Caco-2 (cell line): Measurements from ENCODE around the gene SMAD7. TPM values are rescaled to one million over a fixed set of nuclear protein-coding genes. Genes with fewer than 3 reads are reported as not detected.
A peak's percentile ranks its signal among the peaks of the same experiment; 100 is the strongest.

Experiments used
- BruUV-seq: library from RNA; stranded (reverse); fragments of 400-500 nt; replicated peaks from 2 replicates; lab custom pipeline; 2021; lab: Mats Ljungman, UMichigan
- CTCF ChIA-PET: fragments of 300-600 bp; sonication (Branson Sonifier 250); formaldehyde crosslinking; loops from one replicate; lab custom pipeline; 2022; ENCODE audit warnings: antibody characterized with exemption; lab: Charles Lee
- POLR2A ChIA-PET: fragments of 300-600 bp; sonication (Branson Sonifier 250); formaldehyde crosslinking; loops from one replicate; lab custom pipeline; 2022; ENCODE audit warnings: antibody characterized with exemption; lab: Charles Lee
- DNase-seq, 2 experiments: peaks; one replicate each; pipeline versions ENCODE4 v3.0.0 to v3.0.0-alpha.2; 2020 to 2022
- H3K27me3 ChIP-seq: replicated peaks from 2 replicates; pipeline ENCODE4 v1.6.0; 2011; ENCODE audit warnings: low read length; ENCODE audit not compliant: control insufficient read depth, insufficient read depth
- H3K36me3 ChIP-seq: 2 replicates; pipeline ENCODE4 v1.5.1; 2011; ENCODE audit warnings: low read length; ENCODE audit not compliant: control insufficient read depth, insufficient read depth
- H3K4me1 ChIP-seq: fragments of 250-450 bp; sonication (Bioruptor Pico); 2 replicates; pipeline ENCODE4 v1.5.1; 2020; ENCODE audit warnings: mild to moderate bottlenecking
- H3K4me3 ChIP-seq: 2 replicates; pipeline ENCODE4 v1.5.1; 2011; ENCODE audit warnings: low read depth, mild to moderate bottlenecking, control low read depth, low read length
- H3K9me3 ChIP-seq: fragments of 250-450 bp; sonication (Bioruptor Pico); 2 replicates; pipeline ENCODE4 v1.5.1; 2020; ENCODE audit warnings: mild to moderate bottlenecking, moderate library complexity
- H3K27ac Mint-ChIP-seq: one replicate; pipeline ENCODE4 v1.8.0; 2022; ENCODE audit warnings: mixed read lengths; ENCODE audit not compliant: unreplicated experiment
- H3K27me3 Mint-ChIP-seq: one replicate; pipeline ENCODE4 v1.8.0; 2022; ENCODE audit warnings: mixed read lengths; ENCODE audit not compliant: insufficient read depth, unreplicated experiment
- H3K36me3 Mint-ChIP-seq: one replicate; pipeline ENCODE4 v1.8.0; 2022; ENCODE audit warnings: mild to moderate bottlenecking, mixed read lengths; ENCODE audit not compliant: insufficient read depth, unreplicated experiment
- H3K4me1 Mint-ChIP-seq: one replicate; pipeline ENCODE4 v1.8.0; 2022; ENCODE audit warnings: low read depth, mixed read lengths; ENCODE audit not compliant: unreplicated experiment
- H3K4me3 Mint-ChIP-seq: one replicate; pipeline ENCODE4 v1.8.0; 2022; ENCODE audit warnings: mild to moderate bottlenecking, moderate library complexity, mixed read lengths; ENCODE audit not compliant: unreplicated experiment
- H3K9me3 Mint-ChIP-seq: one replicate; pipeline ENCODE4 v1.8.0; 2022; ENCODE audit warnings: mixed read lengths; ENCODE audit not compliant: unreplicated experiment
- intact Hi-C: fragments of 100-400 bp; cut with micrococcal nuclease; formaldehyde crosslinking; loops from one replicate; pipeline ENCODE4 v1.10.0; 2022; ENCODE audit not compliant: unreplicated experiment
- total RNA-seq: library from RNA; stranded (reverse); gene quantifications from 2 replicates; pipeline ENCODE4 v1.2.3, GENCODE V29; 2022
- TF ChIP-seq, protein P1 (sequence below), 2 experiments: fragments of 200-600 bp in 1 of 2; IDR thresholded peaks; 1 replicate in 1 of 2; 2 replicates in 1 of 2; pipeline versions ENCODE4 v1.5.1 to v1.8.0; 2011 to 2022; ENCODE audit warnings: antibody characterized with exemption in 1 of 2, control low read depth in 1 of 2, inconsistent platforms in 1 of 2, low read depth in 1 of 2, low read length in 1 of 2, mild to moderate bottlenecking in 1 of 2, moderate library complexity in 1 of 2; ENCODE audit not compliant: insufficient read depth in 1 of 2, severe bottlenecking in 1 of 2, unreplicated experiment in 1 of 2

SMAD7 gene
- total RNA-seq, 1 experiment from 2014 or later: 9.3 TPM

DNA sequence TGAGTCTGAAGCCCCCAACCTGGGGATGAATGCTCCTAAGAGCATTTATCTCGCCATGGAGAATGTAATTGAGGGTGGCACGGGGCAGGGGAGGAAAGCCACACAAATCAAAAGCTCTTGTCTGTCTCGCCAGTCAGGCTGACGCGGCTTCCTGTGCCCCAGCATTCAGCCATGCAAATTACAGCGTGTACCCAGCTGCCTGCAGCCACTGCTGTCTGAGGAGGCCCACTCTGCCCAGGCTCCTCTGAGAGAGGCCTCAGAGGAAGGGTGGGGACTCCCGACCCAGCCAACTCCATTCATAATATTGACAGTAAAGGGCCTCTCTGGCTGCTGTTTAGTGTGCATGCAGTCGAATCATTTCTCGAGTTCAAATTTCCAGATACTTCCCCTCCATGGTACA is 22.0 kb downstream of the SMAD7 start:
- POLR2A ChIA-PET: no interaction called here
- DNase-seq: no peak
- peaks cover 41% of the 10 kb centered on the region for H3K4me1 ChIP-seq
- H3K4me3 ChIP-seq: no peak overlapping the region
- H3K9me3 ChIP-seq: no peaks in the 10 kb centered on the region
- Mint-ChIP-seq H3K27me3 (no peaks in the 10 kb centered on the region), H3K9me3 (no peaks in the 10 kb centered on the region), H3K4me1 (peaks cover 33% of the 10 kb centered on the region), H3K36me3 (peaks cover 20% of the 10 kb centered on the region), H3K27ac (peak overlapping the region; percentile 94), H3K4me3 (peak overlapping the region; percentile 54)
- TF ChIP-seq, protein P1, sequence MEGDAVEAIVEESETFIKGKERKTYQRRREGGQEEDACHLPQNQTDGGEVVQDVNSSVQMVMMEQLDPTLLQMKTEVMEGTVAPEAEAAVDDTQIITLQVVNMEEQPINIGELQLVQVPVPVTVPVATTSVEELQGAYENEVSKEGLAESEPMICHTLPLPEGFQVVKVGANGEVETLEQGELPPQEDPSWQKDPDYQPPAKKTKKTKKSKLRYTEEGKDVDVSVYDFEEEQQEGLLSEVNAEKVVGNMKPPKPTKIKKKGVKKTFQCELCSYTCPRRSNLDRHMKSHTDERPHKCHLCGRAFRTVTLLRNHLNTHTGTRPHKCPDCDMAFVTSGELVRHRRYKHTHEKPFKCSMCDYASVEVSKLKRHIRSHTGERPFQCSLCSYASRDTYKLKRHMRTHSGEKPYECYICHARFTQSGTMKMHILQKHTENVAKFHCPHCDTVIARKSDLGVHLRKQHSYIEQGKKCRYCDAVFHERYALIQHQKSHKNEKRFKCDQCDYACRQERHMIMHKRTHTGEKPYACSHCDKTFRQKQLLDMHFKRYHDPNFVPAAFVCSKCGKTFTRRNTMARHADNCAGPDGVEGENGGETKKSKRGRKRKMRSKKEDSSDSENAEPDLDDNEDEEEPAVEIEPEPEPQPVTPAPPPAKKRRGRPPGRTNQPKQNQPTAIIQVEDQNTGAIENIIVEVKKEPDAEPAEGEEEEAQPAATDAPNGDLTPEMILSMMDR (IDR thresholded peaks at IDR 0.05; ENCODE audit: insufficient read depth in 1 of 2, low read depth in 1 of 2, low read length in 1 of 2, severe bottlenecking in 1 of 2, unreplicated experiment in 1 of 2): no peak
- CTCF ChIA-PET: no interaction called here
- no peaks in the 10 kb centered on the region for H3K36me3 ChIP-seq
- intact Hi-C loops: no loop called here
- no peaks in the 10 kb centered on the region for H3K27me3 ChIP-seq
- no TSS peak for BruUV-seq

DNA sequence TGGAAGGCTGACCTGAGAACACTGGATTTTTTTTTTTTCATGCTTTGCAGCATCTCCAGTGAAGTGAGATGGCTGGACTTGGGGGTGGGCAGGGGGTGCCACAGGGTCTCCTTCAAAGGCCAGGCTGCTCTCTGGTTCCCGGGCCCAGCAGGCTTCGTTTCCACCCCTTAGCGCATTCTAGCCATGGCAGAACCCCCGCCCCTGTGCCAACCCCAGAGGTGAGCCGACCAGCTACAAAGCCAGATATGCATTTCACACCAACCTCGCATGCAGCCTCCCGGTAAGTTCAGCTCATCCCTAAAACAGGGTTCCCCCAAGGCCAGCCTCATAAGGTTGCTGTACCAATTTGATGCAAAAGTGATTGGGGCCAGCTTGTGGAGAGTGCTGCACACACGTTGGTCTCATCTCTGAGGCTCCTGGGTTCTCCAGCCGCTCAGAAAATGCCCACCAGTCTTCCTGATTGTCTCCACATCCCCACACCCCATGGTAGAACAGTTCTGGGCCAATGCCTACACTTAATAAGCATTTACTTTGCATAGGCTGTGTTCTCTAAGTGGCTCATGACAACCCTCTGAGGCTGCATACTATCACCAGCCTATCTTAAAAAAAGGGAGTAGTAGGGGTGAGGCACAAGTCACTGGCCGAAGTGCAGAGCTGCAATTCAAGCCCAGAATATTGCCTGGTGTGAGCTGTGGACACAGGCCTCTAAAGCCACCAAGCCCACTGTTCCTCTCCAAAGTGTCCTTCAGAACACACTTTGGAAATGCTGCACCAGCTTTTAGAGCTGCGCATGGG is 23.3 kb downstream of the SMAD7 start:
- no peak overlapping the region for H3K4me3 Mint-ChIP-seq
- H3K9me3 ChIP-seq: no peaks in the 10 kb centered on the region
- intact Hi-C loops: no loop called here
- DNase-seq: no peak
- no peak overlapping the region for H3K4me3 ChIP-seq
- CTCF ChIA-PET: no interaction called here
- no peaks in the 10 kb centered on the region for H3K27me3 Mint-ChIP-seq
- H3K27ac Mint-ChIP-seq: no peak overlapping the region
- H3K4me1 Mint-ChIP-seq: peaks cover 32% of the 10 kb centered on the region
- H3K4me1 ChIP-seq: peaks cover 37% of the 10 kb centered on the region
- no peaks in the 10 kb centered on the region for H3K36me3 ChIP-seq
- TF ChIP-seq, protein P1 (IDR thresholded peaks at IDR 0.05; ENCODE audit: insufficient read depth in 1 of 2, low read depth in 1 of 2, low read length in 1 of 2, severe bottlenecking in 1 of 2, unreplicated experiment in 1 of 2): no peak
- BruUV-seq: no TSS peak
- POLR2A ChIA-PET: no interaction called here
- H3K9me3 Mint-ChIP-seq: no peaks in the 10 kb centered on the region
- no peaks in the 10 kb centered on the region for H3K27me3 ChIP-seq
- peaks cover 27% of the 10 kb centered on the region for H3K36me3 Mint-ChIP-seq

DNA sequence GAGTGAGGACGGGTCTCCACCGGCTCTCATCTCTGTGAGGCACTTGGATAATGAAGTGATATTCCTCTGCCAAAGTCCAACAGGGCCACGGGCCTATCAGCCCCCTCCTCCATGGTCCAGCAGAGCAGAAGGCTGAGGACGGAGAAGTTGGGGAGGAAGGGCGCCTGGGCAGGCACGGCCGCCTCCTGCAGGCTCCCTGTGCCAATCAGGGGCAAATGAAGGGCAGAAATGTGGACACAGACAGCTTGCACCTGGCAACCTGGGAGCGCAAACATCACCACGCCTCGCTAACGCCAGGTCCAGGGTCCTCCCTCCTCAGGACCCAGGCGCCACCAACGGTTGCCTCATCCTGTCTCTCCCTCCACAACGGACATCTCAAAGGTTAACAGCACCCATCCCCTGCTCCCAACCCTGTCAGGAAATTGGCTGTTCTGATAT is 24.3 kb downstream of the SMAD7 start:
- intact Hi-C loops: no loop called here
- H3K9me3 Mint-ChIP-seq: no peaks in the 10 kb centered on the region
- POLR2A ChIA-PET: no interaction called here

More for the DNA sequence above, 24.3 kb downstream of the SMAD7 start:
- no peaks in the 10 kb centered on the region for H3K27me3 Mint-ChIP-seq
- Histone ChIP-seq H3K9me3 (no peaks in the 10 kb centered on the region), H3K4me1 (peaks cover 27% of the 10 kb centered on the region), H3K36me3 (no peaks in the 10 kb centered on the region), H3K27me3 (no peaks in the 10 kb centered on the region), H3K4me3 (no peak overlapping the region)
- TF ChIP-seq, protein P1 (IDR thresholded peaks at IDR 0.05; ENCODE audit: insufficient read depth in 1 of 2, low read depth in 1 of 2, low read length in 1 of 2, severe bottlenecking in 1 of 2, unreplicated experiment in 1 of 2): no peak
- H3K36me3 Mint-ChIP-seq: peaks cover 28% of the 10 kb centered on the region
- no peak overlapping the region for H3K27ac Mint-ChIP-seq
- BruUV-seq: no TSS peak
- no peak overlapping the region for H3K4me3 Mint-ChIP-seq
- CTCF ChIA-PET: no interaction called here
- H3K4me1 Mint-ChIP-seq: peaks cover 27% of the 10 kb centered on the region
- DNase-seq: no peak
